Measurements from ENCODE around the gene GRAMD2B. TPM values are rescaled to one million over a fixed set of nuclear protein-coding genes. Genes with fewer than 3 reads are reported as not detected.

GRAMD2B gene
- total RNA-seq, 1 donor from 2014 or later: 18.3 TPM

DNA sequence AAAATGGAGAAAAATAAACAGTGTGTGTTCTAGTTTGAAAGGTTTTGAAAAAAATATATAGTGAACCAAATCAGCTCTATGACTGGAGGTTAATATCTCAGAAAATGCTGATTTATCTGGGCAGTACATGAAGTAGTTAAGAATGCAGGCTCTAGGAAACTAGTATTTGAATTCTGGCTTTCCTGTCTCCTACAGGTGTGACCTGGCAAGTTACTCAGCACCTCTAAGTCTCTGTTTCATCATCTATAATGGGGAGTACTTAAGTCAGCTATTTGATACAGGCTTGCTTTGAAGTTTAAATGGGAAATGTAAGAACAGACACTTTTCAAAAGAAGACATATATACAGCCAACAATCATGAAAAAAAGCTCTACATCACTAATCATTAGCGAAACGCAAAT, 5.2 kb downstream of the GRAMD2B start:
- no peak overlapping the region for H3K27ac Mint-ChIP-seq

DNA sequence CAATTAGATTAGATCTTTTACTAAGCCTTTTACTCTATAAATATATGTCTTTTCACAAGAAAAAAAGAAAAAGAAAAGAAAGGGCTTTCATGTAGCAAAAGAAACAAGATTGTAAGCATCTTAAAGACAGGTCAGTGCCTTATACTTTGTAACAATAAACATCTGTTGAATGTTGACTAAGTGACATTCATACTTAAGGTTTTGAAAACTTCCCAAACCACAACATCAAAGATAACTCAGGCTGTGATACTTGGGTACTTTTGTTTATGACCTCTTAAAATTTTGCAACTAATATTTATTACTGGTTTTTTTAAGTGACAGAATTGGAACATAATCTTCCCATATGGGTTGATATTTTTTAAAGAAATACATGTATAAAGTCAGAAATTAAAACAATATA, 7.4 kb downstream of the GRAMD2B start:
- TF ChIP-seq, protein P1, sequence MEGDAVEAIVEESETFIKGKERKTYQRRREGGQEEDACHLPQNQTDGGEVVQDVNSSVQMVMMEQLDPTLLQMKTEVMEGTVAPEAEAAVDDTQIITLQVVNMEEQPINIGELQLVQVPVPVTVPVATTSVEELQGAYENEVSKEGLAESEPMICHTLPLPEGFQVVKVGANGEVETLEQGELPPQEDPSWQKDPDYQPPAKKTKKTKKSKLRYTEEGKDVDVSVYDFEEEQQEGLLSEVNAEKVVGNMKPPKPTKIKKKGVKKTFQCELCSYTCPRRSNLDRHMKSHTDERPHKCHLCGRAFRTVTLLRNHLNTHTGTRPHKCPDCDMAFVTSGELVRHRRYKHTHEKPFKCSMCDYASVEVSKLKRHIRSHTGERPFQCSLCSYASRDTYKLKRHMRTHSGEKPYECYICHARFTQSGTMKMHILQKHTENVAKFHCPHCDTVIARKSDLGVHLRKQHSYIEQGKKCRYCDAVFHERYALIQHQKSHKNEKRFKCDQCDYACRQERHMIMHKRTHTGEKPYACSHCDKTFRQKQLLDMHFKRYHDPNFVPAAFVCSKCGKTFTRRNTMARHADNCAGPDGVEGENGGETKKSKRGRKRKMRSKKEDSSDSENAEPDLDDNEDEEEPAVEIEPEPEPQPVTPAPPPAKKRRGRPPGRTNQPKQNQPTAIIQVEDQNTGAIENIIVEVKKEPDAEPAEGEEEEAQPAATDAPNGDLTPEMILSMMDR (conservative IDR thresholded peaks at IDR 0.05): no peak
- no peak overlapping the region for H3K4me3 Mint-ChIP-seq
- H3K27ac Mint-ChIP-seq: no peak overlapping the region
- peaks cover 23% of the 10 kb centered on the region for H3K36me3 Mint-ChIP-seq
- H3K27me3 Mint-ChIP-seq: no peaks in the 10 kb centered on the region
- H3K9me3 Mint-ChIP-seq: no peaks in the 10 kb centered on the region
- peaks cover 9% of the 10 kb centered on the region for H3K4me1 Mint-ChIP-seq (ENCODE audit: unreplicated experiment)
- DNase-seq (ENCODE audit: extremely low spot score, unreplicated experiment): no peak

More for the DNA sequence above, 5.2 kb downstream of the GRAMD2B start:
- Mint-ChIP-seq H3K4me1 (ENCODE audit: unreplicated experiment) (peaks cover 15% of the 10 kb centered on the region), H3K36me3 (peaks cover 24% of the 10 kb centered on the region), H3K27me3 (no peaks in the 10 kb centered on the region), H3K4me3 (no peak overlapping the region), H3K9me3 (no peaks in the 10 kb centered on the region)
- TF ChIP-seq, protein P1 (conservative IDR thresholded peaks at IDR 0.05): no peak
- DNase-seq (ENCODE audit: extremely low spot score, unreplicated experiment): no peak

DNA sequence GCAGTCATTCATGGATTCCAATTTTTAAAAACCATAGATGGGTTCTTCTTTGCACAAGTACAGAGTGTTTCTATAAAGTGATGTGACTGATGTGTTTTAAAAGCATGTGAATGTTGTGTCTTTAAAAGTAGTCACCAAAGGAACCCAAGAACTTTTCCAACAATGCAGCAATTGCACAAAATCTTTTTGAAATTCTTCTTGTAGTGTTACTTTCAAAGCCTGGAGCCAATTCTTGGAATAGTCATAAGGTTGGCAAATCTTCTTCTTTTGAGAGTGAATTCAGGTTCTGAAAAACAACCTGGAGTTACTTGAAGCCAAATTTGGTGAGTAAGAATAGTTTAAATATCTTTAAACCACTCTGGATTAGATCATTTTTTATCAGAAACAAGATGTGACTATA, 10.5 kb downstream of the GRAMD2B start:
- Mint-ChIP-seq H3K36me3 (peaks cover 35% of the 10 kb centered on the region), H3K4me3 (no peak overlapping the region), H3K4me1 (ENCODE audit: unreplicated experiment) (peaks cover 5% of the 10 kb centered on the region), H3K9me3 (no peaks in the 10 kb centered on the region), H3K27ac (no peak overlapping the region), H3K27me3 (no peaks in the 10 kb centered on the region)
- TF ChIP-seq, protein P1 (conservative IDR thresholded peaks at IDR 0.05): no peak
- DNase-seq (ENCODE audit: extremely low spot score, unreplicated experiment): no peak

GRCh38 chr5:126435261-126435660, 12.1 kb downstream of the GRAMD2B start:
- H3K27ac Mint-ChIP-seq: no peak overlapping the region
- H3K36me3 Mint-ChIP-seq: peaks cover 32% of the 10 kb centered on the region
- no peak for DNase-seq (ENCODE audit: extremely low spot score, unreplicated experiment)
- H3K9me3 Mint-ChIP-seq: no peaks in the 10 kb centered on the region
- H3K4me3 Mint-ChIP-seq: no peak overlapping the region
- no peaks in the 10 kb centered on the region for H3K27me3 Mint-ChIP-seq
- TF ChIP-seq, protein P1 (conservative IDR thresholded peaks at IDR 0.05): no peak
- H3K4me1 Mint-ChIP-seq (ENCODE audit: unreplicated experiment): peaks cover 5% of the 10 kb centered on the region

GRCh38 chr5:126435714-126436113, 12.5 kb downstream of the GRAMD2B start:
- H3K4me1 Mint-ChIP-seq (ENCODE audit: unreplicated experiment): peaks cover 5% of the 10 kb centered on the region
- H3K4me3 Mint-ChIP-seq: no peak overlapping the region
- peaks cover 28% of the 10 kb centered on the region for H3K36me3 Mint-ChIP-seq
- TF ChIP-seq, protein P1 (conservative IDR thresholded peaks at IDR 0.05): no peak
- no peak overlapping the region for H3K27ac Mint-ChIP-seq
- H3K27me3 Mint-ChIP-seq: no peaks in the 10 kb centered on the region
- H3K9me3 Mint-ChIP-seq: no peaks in the 10 kb centered on the region
- no peak for DNase-seq (ENCODE audit: extremely low spot score, unreplicated experiment)

GRCh38 chr5:126437721-126438120, 14.5 kb downstream of the GRAMD2B start:
- Mint-ChIP-seq H3K36me3 (peaks cover 26% of the 10 kb centered on the region), H3K27ac (no peak overlapping the region)

More at GRCh38 chr5:126437721-126438120, 14.5 kb downstream of the GRAMD2B start:
- Mint-ChIP-seq H3K27me3 (no peaks in the 10 kb centered on the region), H3K9me3 (no peaks in the 10 kb centered on the region), H3K4me3 (no peak overlapping the region), H3K4me1 (ENCODE audit: unreplicated experiment) (peaks cover 3% of the 10 kb centered on the region)
- TF ChIP-seq, protein P1 (conservative IDR thresholded peaks at IDR 0.05): no peak
- DNase-seq (ENCODE audit: extremely low spot score, unreplicated experiment): no peak
